ENCODE measurements around the gene CYP2A6. TPM values are rescaled to one million over a fixed set of nuclear protein-coding genes. Genes with fewer than 3 reads are reported as not detected.
"Not testable (repeated sequence)": the region's sequence is repeated elsewhere in the genome, so short reads cannot be mapped to it uniquely, and the experiment has no call there.

Gene CYP2A6
- total and polyA plus RNA-seq, 2 donors, result 1.5 TPM; not detected in 1

GRCh38 chr19:40818480-40819399 is 31.5 kb downstream of the CYP2A6 start:
- not testable (repeated sequence) for H3K4me1 ChIP-seq (ENCODE audit: insufficient read depth); DNase-seq (ENCODE audit: extremely low spot score); H3K36me3 ChIP-seq (ENCODE audit: insufficient read depth); H3K27ac ChIP-seq (ENCODE audit: low read depth); H3K4me3 ChIP-seq (ENCODE audit: low read depth, low read length)
- WGBS, result 24% methylated on average over 36 of the region's 36 CpGs

- Histone ChIP-seq H3K4me1 (ENCODE audit: insufficient read depth) (peaks cover 2% of the 10 kb centered on the region), H3K27ac (ENCODE audit: low read depth) (no peak overlapping the region), H3K4me3 (ENCODE audit: low read depth, low read length) (no peak overlapping the region), H3K36me3 (ENCODE audit: insufficient read depth) (no peaks in the 10 kb centered on the region)
- WGBS, result 54% methylated on average over 4 of the region's 4 CpGs
- no peak for DNase-seq (ENCODE audit: extremely low spot score)
These were observed 35.0 kb downstream of the CYP2A6 start for GRCh38 chr19:40815223-40815622.

GRCh38 chr19:40813182-40813581 is 37.1 kb downstream of the CYP2A6 start:
- H3K27ac ChIP-seq (ENCODE audit: low read depth), result no peak overlapping the region

GRCh38 chr19:40812571-40812970 is 37.7 kb downstream of the CYP2A6 start:
- not testable (repeated sequence) for H3K27ac ChIP-seq (ENCODE audit: low read depth); H3K4me1 ChIP-seq (ENCODE audit: insufficient read depth); H3K4me3 ChIP-seq (ENCODE audit: low read depth, low read length); H3K36me3 ChIP-seq (ENCODE audit: insufficient read depth); DNase-seq (ENCODE audit: extremely low spot score)
- WGBS, result 83% methylated on average over 7 of the region's 7 CpGs

More at GRCh38 chr19:40813182-40813581, 37.1 kb downstream of the CYP2A6 start:
- 12% methylated on average over 4 of the region's 4 CpGs for WGBS
- Histone ChIP-seq H3K4me3 (ENCODE audit: low read depth, low read length) (no peak overlapping the region), H3K36me3 (ENCODE audit: insufficient read depth) (no peaks in the 10 kb centered on the region), H3K4me1 (ENCODE audit: insufficient read depth) (no peaks in the 10 kb centered on the region)
- DNase-seq (ENCODE audit: extremely low spot score), result no peak

DNA sequence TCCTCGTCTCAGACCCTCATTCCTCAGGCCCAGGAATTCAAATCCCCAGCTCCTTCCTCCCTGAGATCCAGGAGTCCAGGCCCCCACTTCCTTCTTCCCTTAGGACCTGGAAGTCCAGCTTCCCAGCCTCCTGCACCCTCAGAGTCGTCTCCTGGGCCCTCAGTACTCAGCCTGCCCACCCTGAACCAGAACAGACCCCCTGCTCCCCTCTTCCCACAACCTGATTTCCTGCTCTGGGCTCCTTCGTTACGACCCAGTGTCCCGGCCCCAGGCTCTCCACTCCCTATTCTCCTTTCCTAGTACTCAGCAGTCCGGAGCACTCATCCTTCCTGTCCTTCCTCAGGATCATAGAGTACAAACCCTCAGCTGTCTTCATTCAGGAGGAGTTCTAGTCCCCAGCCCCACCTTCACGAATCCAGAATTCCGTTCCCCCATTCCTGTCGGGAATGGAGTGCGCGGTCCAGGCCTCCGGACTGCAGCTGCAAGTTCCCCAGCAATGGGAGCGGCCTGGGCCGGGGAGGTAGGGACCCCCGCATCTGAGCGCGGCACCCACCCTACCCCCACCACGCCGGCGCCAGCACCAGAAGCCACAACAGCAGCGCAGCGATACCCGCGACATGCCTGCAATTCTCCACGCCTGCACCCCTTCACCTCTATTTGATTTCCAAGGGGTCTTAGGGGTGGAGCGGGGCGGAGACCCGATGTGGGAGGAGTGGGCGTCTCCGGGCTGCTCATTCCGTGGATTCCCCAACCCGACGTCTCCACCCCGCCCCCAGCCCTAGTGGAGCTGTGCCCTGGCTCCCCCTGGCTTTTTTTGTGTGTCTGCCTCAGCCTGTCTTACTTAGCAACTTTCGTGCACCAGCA is 38.5 kb downstream of the CYP2A6 start:
- Histone ChIP-seq H3K4me3 (ENCODE audit: low read depth, low read length) (no peak overlapping the region), H3K27ac (ENCODE audit: low read depth) (no peak overlapping the region), H3K4me1 (ENCODE audit: insufficient read depth) (no peaks in the 10 kb centered on the region), H3K36me3 (ENCODE audit: insufficient read depth) (no peaks in the 10 kb centered on the region)
- WGBS, result 21% methylated on average over 35 of the region's 35 CpGs
- no peak for DNase-seq (ENCODE audit: extremely low spot score)

DNA sequence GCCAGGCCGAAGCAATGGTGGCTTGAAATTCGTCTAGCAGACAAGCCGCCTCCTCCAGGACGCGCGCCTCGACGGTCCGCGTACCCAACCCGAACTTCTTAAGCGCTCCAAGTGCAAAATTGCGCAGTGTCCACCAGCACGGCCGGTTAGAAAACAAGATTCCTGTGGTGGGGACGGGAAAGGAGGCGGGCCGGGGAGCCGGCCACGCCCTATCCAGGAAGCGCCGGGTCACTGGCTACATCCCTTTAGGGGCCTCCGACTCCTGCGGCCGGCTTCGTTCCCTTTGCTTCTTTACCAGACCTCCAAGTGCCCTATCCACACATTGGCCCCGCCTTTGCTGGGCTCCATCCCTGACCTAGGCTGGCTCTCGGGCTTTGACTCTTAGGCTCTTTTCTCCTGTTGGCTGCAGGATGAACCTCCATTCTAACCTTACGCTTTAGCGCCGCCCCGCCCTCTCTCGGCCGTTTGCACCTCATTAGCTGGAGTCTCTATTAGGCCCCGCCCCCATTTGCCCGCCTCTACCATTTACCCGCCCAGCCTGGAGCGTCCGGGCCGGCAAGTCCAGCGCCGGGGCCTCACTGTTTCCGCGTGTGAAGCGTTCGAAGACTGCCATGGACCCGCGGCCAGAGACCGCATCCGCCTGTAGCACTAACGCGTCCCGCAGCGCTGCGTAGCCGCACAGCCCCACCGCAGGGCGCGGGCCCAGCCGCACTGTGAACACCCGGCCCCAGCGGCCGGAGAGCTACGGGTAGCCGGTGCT is 39.4 kb downstream of the CYP2A6 start:
- H3K4me1 ChIP-seq (ENCODE audit: insufficient read depth); DNase-seq (ENCODE audit: extremely low spot score); H3K36me3 ChIP-seq (ENCODE audit: insufficient read depth): not testable (repeated sequence)
- Histone ChIP-seq H3K27ac (ENCODE audit: low read depth) (peak overlapping the region; percentile 46), H3K4me3 (ENCODE audit: low read depth, low read length) (peak overlapping the region; percentile 17)
- 1% methylated on average over 58 of the region's 65 CpGs for WGBS

DNA sequence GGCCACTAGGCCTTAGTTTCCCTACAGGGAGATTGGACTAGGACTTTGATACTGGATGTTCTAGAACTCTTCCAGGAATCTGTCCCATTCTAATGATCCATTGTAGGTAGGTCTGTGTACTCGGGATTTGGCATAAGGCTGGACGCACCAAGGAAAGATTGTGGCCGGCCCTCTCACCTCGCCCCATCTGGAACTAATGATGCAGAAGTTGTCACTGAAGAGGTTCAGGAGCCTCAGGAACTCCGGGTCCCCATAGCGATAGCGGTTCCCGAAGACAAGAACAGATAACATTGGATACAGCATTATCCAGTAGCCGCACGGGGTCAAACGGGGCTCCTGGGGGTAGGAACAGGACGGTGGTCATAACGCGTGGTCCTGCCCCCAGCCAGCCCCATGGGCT is 40.1 kb downstream of the CYP2A6 start:
- H3K4me1 ChIP-seq (ENCODE audit: insufficient read depth), result no peaks in the 10 kb centered on the region
- no peaks in the 10 kb centered on the region for H3K36me3 ChIP-seq (ENCODE audit: insufficient read depth)
- no peak for DNase-seq (ENCODE audit: extremely low spot score)
- no peak overlapping the region for H3K27ac ChIP-seq (ENCODE audit: low read depth)
- 41% methylated on average over 13 of the region's 14 CpGs for WGBS
- H3K4me3 ChIP-seq (ENCODE audit: low read depth, low read length), result peak overlapping the region; percentile 17

- no peak for DNase-seq (ENCODE audit: extremely low spot score)
- H3K4me3 ChIP-seq (ENCODE audit: low read depth, low read length), result no peak overlapping the region
- H3K36me3 ChIP-seq (ENCODE audit: insufficient read depth), result no peaks in the 10 kb centered on the region
- no peaks in the 10 kb centered on the region for H3K4me1 ChIP-seq (ENCODE audit: insufficient read depth)
- 90% methylated on average over 39 of the region's 39 CpGs for whole genome bisulfite sequencing
- no peak overlapping the region for H3K27ac ChIP-seq (ENCODE audit: low read depth)
These were observed 40.7 kb downstream of the CYP2A6 start for GRCh38 chr19:40809358-40810086.

- Histone ChIP-seq H3K36me3 (ENCODE audit: insufficient read depth) (no peaks in the 10 kb centered on the region), H3K4me1 (ENCODE audit: insufficient read depth) (no peaks in the 10 kb centered on the region), H3K27ac (ENCODE audit: low read depth) (no peak overlapping the region), H3K4me3 (ENCODE audit: low read depth, low read length) (no peak overlapping the region)
- DNase-seq (ENCODE audit: extremely low spot score), result no peak
- WGBS, result 90% methylated on average over 5 of the region's 5 CpGs
These were observed 41.8 kb downstream of the CYP2A6 start for GRCh38 chr19:40808497-40808896.

DNA sequence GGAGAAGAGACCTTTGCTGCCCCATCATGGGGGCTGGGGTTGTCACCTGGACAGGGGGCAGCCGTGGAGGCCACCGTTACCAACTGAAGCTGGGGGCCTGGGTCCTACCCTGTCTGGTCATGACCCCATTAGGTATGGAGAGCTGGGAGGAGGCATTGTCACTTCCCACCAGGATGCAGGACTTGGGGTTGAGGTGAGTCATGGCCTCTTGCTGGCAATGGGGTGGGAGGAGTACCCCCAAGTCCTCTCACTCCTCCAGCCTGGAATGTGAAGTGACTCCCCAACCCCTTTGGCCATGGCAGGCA is 42.3 kb downstream of the CYP2A6 start:
- no peak overlapping the region for H3K4me3 ChIP-seq (ENCODE audit: low read depth, low read length)
- DNase-seq (ENCODE audit: extremely low spot score), result no peak
- 77% methylated on average over 2 of the region's 2 CpGs for whole genome bisulfite sequencing
- H3K27ac ChIP-seq (ENCODE audit: low read depth), result no peak overlapping the region
- H3K36me3 ChIP-seq (ENCODE audit: insufficient read depth), result no peaks in the 10 kb centered on the region
- H3K4me1 ChIP-seq (ENCODE audit: insufficient read depth), result no peaks in the 10 kb centered on the region

- 69% methylated on average over 18 of the region's 18 CpGs for WGBS
- Histone ChIP-seq H3K27ac (ENCODE audit: low read depth) (no peak overlapping the region), H3K4me3 (ENCODE audit: low read depth, low read length) (no peak overlapping the region), H3K4me1 (ENCODE audit: insufficient read depth) (no peaks in the 10 kb centered on the region), H3K36me3 (ENCODE audit: insufficient read depth) (no peaks in the 10 kb centered on the region)
- DNase-seq (ENCODE audit: extremely low spot score), result no peak
These were observed 42.9 kb downstream of the CYP2A6 start for GRCh38 chr19:40807147-40808020.

- 22% methylated on average over 26 of the region's 26 CpGs for WGBS
- Histone ChIP-seq H3K36me3 (ENCODE audit: insufficient read depth) (no peaks in the 10 kb centered on the region), H3K27ac (ENCODE audit: low read depth) (no peak overlapping the region), H3K4me1 (ENCODE audit: insufficient read depth) (no peaks in the 10 kb centered on the region), H3K4me3 (ENCODE audit: low read depth, low read length) (no peak overlapping the region)
- DNase-seq (ENCODE audit: extremely low spot score), result peak; percentile 87
These were observed 43.7 kb downstream of the CYP2A6 start for GRCh38 chr19:40806423-40807146.

All from urinary bladder (tissue), 4 donors.